K562 (cell line): ENCODE data around the gene ZC3H12A. TPM values are rescaled to one million over a fixed set of nuclear protein-coding genes. Genes with fewer than 3 reads are reported as not detected.
"Not testable (repeated sequence)": the region's sequence is repeated elsewhere in the genome, so short reads cannot be mapped to it uniquely, and the experiment has no call there.

Experiments used
- ATAC-seq: fragments of 200-7000 bp; cut with Tn5 transposase; 3 replicates; pipeline ENCODE4 v1.9.1; 2020; ENCODE audit warnings: moderate library complexity
- BruUV-seq: library from RNA; stranded (reverse); fragments of 400-500 nt; replicated peaks from 2 replicates; lab custom pipeline; 2021; lab: Mats Ljungman, UMichigan
- CTCF ChIA-PET: fragments of 300-600 bp; formaldehyde crosslinking; extraction: SDS; loops from one replicate; lab custom pipeline; 2021; ENCODE audit warnings: low intra/inter-chr PET ratio; lab: Yijun Ruan, JAX
- POLR2A ChIA-PET: fragments of 300-600, 350-650 bp; sonication (Branson Sonifier 250); formaldehyde crosslinking; extraction: SDS; loops from one replicate; lab custom pipeline; 2021; ENCODE audit warnings: antibody characterized with exemption, inconsistent platforms; lab: Yijun Ruan, JAX
- DNase-seq, 4 experiments: peaks; one replicate each; pipeline versions ENCODE4 v3.0.0 to v3.0.0-alpha.2; 2011 to 2018; ENCODE audit warnings: low spot score in 3 of 4, mixed read lengths in 3 of 4; ENCODE audit errors: extremely low read depth in 1 of 4
- FAIRE-seq: peaks from 2 replicates; lab custom pipeline; 2011; peaks lifted over from hg19 to GRCh38; lab: Jason Lieb, UNC
- H2AFZ ChIP-seq: 2 replicates; pipeline ENCODE4 v1.6.0; 2011; ENCODE audit warnings: low read depth, low read length, control low read depth, inconsistent platforms
- H3K27ac ChIP-seq: fragments of 200-600 bp; 3 replicates; pipeline ENCODE4 v1.8.0; 2011; ENCODE audit warnings: low read depth, mild to moderate bottlenecking, control low read depth, inconsistent platforms, low read length, moderate library complexity, mixed read lengths; ENCODE audit errors: extremely low read depth
- H3K27me3 ChIP-seq, 2 experiments: fragments of 300-600 bp in 1 of 2; 2 replicates in 1 of 2; 3 replicates in 1 of 2; pipeline versions ENCODE4 v1.6.0 to v1.8.0; 2011; ENCODE audit warnings: inconsistent platforms in 2 of 2, low read length in 2 of 2, mild to moderate bottlenecking in 1 of 2, mixed read lengths in 1 of 2, moderate library complexity in 1 of 2; ENCODE audit not compliant: control insufficient read depth in 2 of 2, insufficient read depth in 2 of 2
- H3K36me3 ChIP-seq: fragments of 300-600 bp; 3 replicates; pipeline ENCODE4 v1.8.0; 2011; ENCODE audit warnings: mild to moderate bottlenecking, low read length, inconsistent platforms; ENCODE audit not compliant: control insufficient read depth, insufficient read depth
- H3K4me1 ChIP-seq, 2 experiments: fragments of 200-600 bp in 1 of 2; replicated peaks in 1 of 2; 2 replicates in 1 of 2; 3 replicates in 1 of 2; pipeline versions ENCODE4 v1.5.1 to v1.8.0; 2011; ENCODE audit warnings: inconsistent platforms in 2 of 2, low read length in 2 of 2, mild to moderate bottlenecking in 1 of 2, mixed read lengths in 1 of 2, moderate library complexity in 1 of 2; ENCODE audit not compliant: control insufficient read depth in 2 of 2, insufficient read depth in 2 of 2
- H3K4me2 ChIP-seq: 2 replicates; pipeline ENCODE4 v1.6.1; 2011; ENCODE audit warnings: low read length, control low read depth, inconsistent platforms, mixed read lengths; ENCODE audit not compliant: insufficient read depth
- H3K4me3 ChIP-seq: fragments of 200-600 bp; sonication (generic), shearing (Covaris generic); 2 replicates; pipeline ENCODE4 v1.5.1; 2016; ENCODE audit warnings: control low read depth, inconsistent platforms
- H3K79me2 ChIP-seq: fragments of 200-600 bp; 3 replicates; pipeline ENCODE4 v1.8.0; 2011; ENCODE audit warnings: low read length, inconsistent platforms; ENCODE audit not compliant: control insufficient read depth, insufficient read depth
- H3K9ac ChIP-seq, 2 experiments: 2 replicates each; pipeline versions ENCODE4 v1.6.0 to v1.6.1; 2011; ENCODE audit warnings: low read depth in 2 of 2, low read length in 2 of 2, control low read depth in 1 of 2, inconsistent platforms in 1 of 2, mild to moderate bottlenecking in 1 of 2, mixed read lengths in 1 of 2; ENCODE audit not compliant: insufficient read depth in 1 of 2
- H3K9me1 ChIP-seq: one replicate; pipeline ENCODE4 v1.6.0; 2011; ENCODE audit warnings: inconsistent platforms, mild to moderate bottlenecking, low read length, moderate library complexity; ENCODE audit not compliant: control insufficient read depth, insufficient read depth
- H3K9me3 ChIP-seq: replicated peaks from 2 replicates; pipeline ENCODE4 v1.5.1; 2011; ENCODE audit warnings: low read depth, low read length, inconsistent platforms; ENCODE audit not compliant: control insufficient read depth, insufficient read depth
- H4K20me1 ChIP-seq: replicated peaks from 2 replicates; pipeline ENCODE4 v1.6.1; 2011; ENCODE audit warnings: low read length, inconsistent platforms, mixed read lengths; ENCODE audit not compliant: control insufficient read depth, insufficient read depth
- KLF16 ChIP-seq: IDR thresholded peaks from 2 replicates; pipeline ENCODE4 v1.6.1; 2016; ENCODE audit warnings: antibody characterized with exemption
- PCBP2 ChIP-seq: fragments of 200-400 bp; formaldehyde crosslinking; IDR thresholded peaks from 2 replicates; pipeline ENCODE4 v1.6.1; 2018; ENCODE audit warnings: low read length, low read depth, mild to moderate bottlenecking, moderate library complexity; ENCODE audit not compliant: poor library complexity, severe bottlenecking
- PYGO2 ChIP-seq: fragments of 450-650 bp; IDR thresholded peaks from 2 replicates; pipeline ENCODE4 v1.6.1; 2016; ENCODE audit warnings: mild to moderate bottlenecking, missing genetic modification characterization, moderate library complexity, missing compliant biosample characterization
- RB1 ChIP-seq: fragments of 450-650 bp; IDR thresholded peaks from 2 replicates; pipeline ENCODE4 v1.6.1; 2017; ENCODE audit warnings: low read depth, mild to moderate bottlenecking
- TCFL5 ChIP-seq: fragments of 250-450 bp; sonication (Bioruptor Pico); conservative IDR thresholded peaks from 2 replicates; pipeline ENCODE4 v1.6.1; 2021; ENCODE audit warnings: mild to moderate bottlenecking, moderate library complexity, matching md5 sums
- TSC22D4 ChIP-seq: fragments of 450-650 bp; IDR thresholded peaks from 2 replicates; pipeline ENCODE4 v1.6.1; 2016; ENCODE audit warnings: missing genetic modification characterization, missing biosample characterization, control low read depth
- ZNF274 ChIP-seq: IDR thresholded peaks from 2 replicates; pipeline ENCODE4 v1.6.1; 2011; ENCODE audit warnings: low read depth, mild to moderate bottlenecking, low read length, moderate library complexity, borderline replicate concordance
- ZNF561 ChIP-seq: fragments of 450-650 bp; formaldehyde crosslinking; conservative IDR thresholded peaks from 2 replicates; pipeline ENCODE4 v1.4.0; 2020; ENCODE audit warnings: mild to moderate bottlenecking, moderate library complexity
- WGBS: fragments of 100-300 bp; shearing (Covaris generic); methylation state at CpG from one replicate; pipeline ENCODE4 v1.1.6; 2016; ENCODE audit warnings: low coverage, mixed read lengths; ENCODE audit not compliant: insufficient coverage; ENCODE audit errors: missing lambda C conversion rate; 5-methylcytosine and 5-hydroxymethylcytosine counted together
- in situ Hi-C: fragments of 300-500 bp; cut with MboI; formaldehyde crosslinking; loops from 4 replicates; pipeline ENCODE4 v1.15.0; 2018; ENCODE audit warnings: inconsistent platforms, mixed read lengths
- intact Hi-C: fragments of 100-400 bp; cut with micrococcal nuclease; formaldehyde crosslinking; loops from 2 replicates; pipeline ENCODE4 v1.14.2; 2022
- polyA plus RNA-seq, 8 experiments: library from polyadenylated mRNA; depleted of rRNA in 4 of 8; stranded (reverse) in 5 of 8; unstranded in 3 of 8; fragments of >200 nt; fragmentation: Nextera tagmentation in 2 of 8; fragmentation: Illumina TruSeq in 1 of 8; extraction: Ambion mirVana in 2 of 8; extraction: Trizol in 1 of 8; gene quantifications; 2 replicates each; pipeline versions ENCODE4 v1.2.1 to v1.2.3, GENCODE V29; 2011 to 2014; ENCODE audit warnings: inconsistent platforms in 1 of 8, missing spikeins in 1 of 8
- total RNA-seq, 7 experiments: library from RNA; depleted of rRNA in 6 of 7; stranded (reverse); fragments of >200 nt in 6 of 7; fragmentation: Illumina TruSeq in 2 of 7; extraction: Trizol in 2 of 7; gene quantifications; 2 replicates each; pipeline versions ENCODE4 v1.2.1 to v1.2.3, GENCODE V29; 2011 to 2021; ENCODE audit warnings: low replicate concordance in 1 of 7

ZC3H12A gene
- total and polyA plus RNA-seq, 9 of the 15 experiments (the other 6 are each of a cell fraction or from before 2014, with no cell fraction given): 0.14 to 9.4 (median 6.7) TPM

DNA sequence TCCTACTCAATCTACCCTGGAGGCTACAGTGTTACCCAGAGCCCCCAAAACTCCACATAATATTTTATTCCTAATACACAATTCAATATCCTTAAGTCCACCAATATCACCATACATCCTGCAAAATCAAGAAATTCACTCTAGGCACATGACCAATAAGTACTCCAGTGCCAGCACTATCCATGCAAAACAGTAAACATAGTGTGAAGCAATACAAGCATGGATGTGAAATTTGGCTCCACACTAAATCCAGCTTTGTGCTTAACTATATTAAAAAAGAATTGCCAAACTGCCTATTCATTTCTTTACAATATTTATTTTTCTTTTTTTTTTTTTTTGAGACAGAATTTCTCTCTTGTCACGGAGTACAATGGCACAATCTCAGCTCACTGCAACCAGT is 43.2 kb downstream of the ZC3H12A start:
- H3K79me2 ChIP-seq: peaks cover 25% of the 10 kb centered on the region
- no peak overlapping the region for H3K4me2 ChIP-seq
- no peaks in the 10 kb centered on the region for H3K9me3 ChIP-seq
- DNase-seq: no peak
- H3K27me3 ChIP-seq: no peaks in the 10 kb centered on the region
- ChIA-PET CTCF (no interaction called here), POLR2A (no interaction called here)
- H3K9ac ChIP-seq: no peak overlapping the region
- peaks cover 9% of the 10 kb centered on the region for H3K36me3 ChIP-seq
- WGBS: 80% methylated on average over 1 of the region's 1 CpG
- ATAC-seq: no peak
- no TSS peak for BruUV-seq
- H2AFZ ChIP-seq: no peak overlapping the region
- H3K27ac ChIP-seq: no peak overlapping the region
- no peak overlapping the region for H3K4me3 ChIP-seq
- H4K20me1 ChIP-seq: peaks cover 4% of the 10 kb centered on the region; the same call in 1 of the 2 replicates
- intact Hi-C loops (no loop called here), in situ Hi-C loops (no loop called here)
- peaks cover 13 to 17% of the 10 kb centered on the region in 2 experiments; a peak in 4 of 5 replicates for H3K4me1 ChIP-seq
- FAIRE-seq: no peak
- TF ChIP-seq ZNF274: no peak
- TF ChIP-seq PYGO2 (tag): no peak
- no peak for TF ChIP-seq KLF16
- TF ChIP-seq TCFL5 (CRISPR knock-in tag): no peak
- no peak for TF ChIP-seq RB1
- no peak for TF ChIP-seq PCBP2
- TF ChIP-seq ZNF561 (CRISPR knock-in tag): no peak
- TF ChIP-seq TSC22D4 (tag): no peak
- peaks cover 4% of the 10 kb centered on the region for H3K9me1 ChIP-seq

DNA sequence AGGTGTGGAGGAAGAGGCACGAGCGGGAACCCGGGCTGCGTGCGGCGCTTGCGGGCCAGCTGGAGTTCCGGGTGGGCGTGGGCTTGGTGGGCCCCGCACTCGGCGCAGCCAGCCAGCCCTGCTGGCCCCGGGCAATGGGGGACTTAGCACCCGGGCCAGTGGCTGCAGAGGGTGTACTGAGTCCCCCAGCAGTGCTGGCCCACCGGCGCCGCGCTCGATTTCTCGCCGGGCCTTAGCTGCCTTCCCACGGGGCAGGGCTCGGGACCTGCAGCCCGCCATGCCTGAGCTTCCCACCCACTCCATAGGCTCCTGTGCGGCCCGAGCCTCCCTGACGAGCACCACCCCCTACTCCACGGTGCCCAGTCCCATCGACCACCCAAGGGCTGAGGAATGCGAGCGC is 43.9 kb downstream of the ZC3H12A start:
- H3K27ac ChIP-seq, H3K4me2 ChIP-seq, in situ Hi-C loops, H3K4me3 ChIP-seq, intact Hi-C loops, H3K27me3 ChIP-seq, DNase-seq, CTCF ChIA-PET, ATAC-seq, H3K36me3 ChIP-seq, H4K20me1 ChIP-seq, FAIRE-seq, H3K9ac ChIP-seq, H3K9me3 ChIP-seq, H3K9me1 ChIP-seq, BruUV-seq, H2AFZ ChIP-seq, POLR2A ChIA-PET: not testable (repeated sequence)
- WGBS: 84% methylated on average over 14 of the region's 31 CpGs
- peaks cover 10 to 17% of the 10 kb centered on the region in 2 experiments; a peak in 4 of 5 replicates for H3K4me1 ChIP-seq
- peaks cover 18% of the 10 kb centered on the region for H3K79me2 ChIP-seq
